GM12891 (cell line): ENCODE results near the gene FOXK2.

Experiments
- PAX5 ChIP-seq: IDR thresholded peaks from 2 replicates; pipeline ENCODE4 v1.6.1; 2011; ENCODE audit warnings: low read length, moderate library complexity, mild to moderate bottlenecking; ENCODE audit not compliant: insufficient read depth, severe bottlenecking
- POLR2A ChIP-seq: IDR thresholded peaks from 2 replicates; pipeline ENCODE4 v1.6.1; 2011; ENCODE audit warnings: low read depth, low read length, control low read depth
- SPI1 ChIP-seq: IDR thresholded peaks from 2 replicates; pipeline ENCODE4 v1.6.1; 2011; ENCODE audit warnings: low read depth, low read length, control low read depth
- TAF1 ChIP-seq: IDR thresholded peaks from 2 replicates; pipeline ENCODE4 v1.6.1; 2011; ENCODE audit warnings: low read depth, low read length, control low read depth

DNA sequence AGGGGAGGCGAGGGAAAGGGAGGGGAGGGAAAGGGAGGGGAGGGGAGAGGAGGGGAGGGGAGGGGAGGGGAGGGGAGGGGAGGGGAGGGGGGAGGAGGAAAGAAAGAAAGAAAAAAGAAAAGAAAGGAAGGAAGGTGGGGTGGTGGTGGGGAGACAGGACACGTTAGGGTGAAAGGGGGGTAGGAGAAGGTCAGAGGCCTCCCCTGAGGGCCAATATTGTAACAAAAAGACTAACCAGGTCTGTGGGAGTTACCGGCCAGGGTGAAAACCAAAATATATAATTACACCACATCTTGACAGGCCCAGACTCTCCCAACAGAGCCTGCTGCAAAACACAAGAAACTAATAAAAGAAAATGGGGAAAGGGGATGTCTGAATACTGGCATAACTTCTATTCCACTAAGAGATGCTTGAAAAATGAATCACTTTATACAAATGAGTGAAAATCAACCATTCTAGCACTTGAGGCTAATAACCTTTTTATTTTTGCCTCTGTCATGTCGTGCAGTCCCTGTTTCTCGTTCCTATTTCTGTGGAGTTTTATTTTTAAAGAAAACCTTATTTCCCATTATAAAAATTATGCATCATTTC lies 118.7 kb downstream of the FOXK2 start:
- TF ChIP-seq POLR2A (no peak), TAF1 (no peak), PAX5 (no peak), SPI1 (no peak)
